Heart left ventricle (tissue), 16 donors: Measurements from ENCODE around the gene FAM83G. TPM values are rescaled to one million over a fixed set of nuclear protein-coding genes. Genes with fewer than 3 reads are reported as not detected.

Experiments
- ATAC-seq, 4 donors: fragments of 200-7000 bp; cut with Tn5 transposase; one replicate each; pipeline ENCODE4 v1.9.1; 2020 to 2022; ENCODE audit warnings: moderate library complexity in 4 of 4, mild to moderate bottlenecking in 3 of 4, moderate number of reproducible peaks in 1 of 4
- DNase-seq, 5 donors: peaks; one replicate each; pipeline ENCODE4 v3.0.0-alpha.2; 2020
- H3K27ac ChIP-seq, 12 donors: fragments of 200-600 bp; sonication (generic) in 4 of 12; one replicate each; pipeline versions ENCODE4 v1.5.0 to v1.8.0; 2016 to 2022; ENCODE audit warnings: mild to moderate bottlenecking in 2 of 12
- H3K27me3 ChIP-seq, 9 donors: fragments of 200-600 bp; sonication (generic) in 2 of 9; one replicate each; pipeline versions ENCODE4 v1.5.1 to v1.8.0; 2016 to 2022; ENCODE audit warnings: mild to moderate bottlenecking in 3 of 9
- H3K36me3 ChIP-seq, 9 donors: fragments of 200-600 bp; sonication (generic) in 2 of 9; one replicate each; pipeline versions ENCODE4 v1.5.0 to v1.8.0; 2018 to 2022; ENCODE audit warnings: mild to moderate bottlenecking in 2 of 9
- H3K4me1 ChIP-seq, 12 donors: fragments of 200-600 bp; sonication (generic) in 4 of 12; one replicate each; pipeline versions ENCODE4 v1.5.0 to v1.8.0; 2016 to 2022; ENCODE audit warnings: mild to moderate bottlenecking in 3 of 12
- H3K4me3 ChIP-seq, 12 donors: fragments of 200-600 bp; sonication (generic) in 4 of 12; one replicate each; pipeline versions ENCODE4 v1.5.0 to v1.8.0; 2017 to 2022; ENCODE audit warnings: mild to moderate bottlenecking in 9 of 12, moderate library complexity in 4 of 12
- H3K9me3 ChIP-seq, 12 donors: fragments of 200-600 bp; sonication (generic) in 4 of 12; one replicate each; pipeline versions ENCODE4 v1.5.0 to v1.8.0; 2016 to 2022; ENCODE audit warnings: mild to moderate bottlenecking in 1 of 12
- CTCF ChIP-seq, 12 donors: fragments of 200-600 bp; sonication (generic) in 4 of 12; IDR thresholded peaks; one replicate each; pipeline versions ENCODE4 v1.5.0 to v1.8.0; 2018 to 2022; ENCODE audit warnings: antibody characterized with exemption in 12 of 12, mild to moderate bottlenecking in 5 of 12
- POLR2A ChIP-seq, 2 donors: fragments of 450-650 bp; IDR thresholded peaks; one replicate each; pipeline ENCODE4 v1.6.1; 2017; ENCODE audit warnings: antibody characterized with exemption in 2 of 2, mild to moderate bottlenecking in 2 of 2, moderate library complexity in 2 of 2
- WGBS, 4 donors: extraction: QIAGEN DNeasy Blood & Tissue Kit in 2 of 4; methylation state at CpG; one replicate each; pipeline versions ENCODE4 v1.1.5 to v1.1.7; 2013 to 2018; 5-methylcytosine and 5-hydroxymethylcytosine counted together
- intact Hi-C, 10 donors: fragments of 100-400 bp; cut with DNase I; formaldehyde crosslinking; loops; one replicate each; pipeline versions ENCODE4 v1.11.1 to v1.14.2; 2022
- polyA plus RNA-seq, 2 donors: library from polyadenylated mRNA; stranded (reverse); fragments of 200-250 nt; gene quantifications; one replicate each; pipeline ENCODE4 v1.2.3, GENCODE V29; 2013
- total RNA-seq, 9 donors: library from RNA; depleted of rRNA in 2 of 9; stranded (reverse); fragments of >200 nt in 2 of 9; fragmentation: NEBNext Ultra II Directional in 3 of 9; extraction: Animal tissue kit (Norgen Biotek cat#: 25700) in 3 of 9; gene quantifications; one replicate each; pipeline versions ENCODE4 v1.1.0 to v1.2.4, GENCODE V29; 2016 to 2023
- donor health status: ischemic (EF 13 %, LVEDD 7.1; RV severe dilation, severe dysfunction).
- donor health status: healthy with polysubstance abuse.
- donor health status: DM: no; HTN: yes; CAD: no.
- donor health status: DM: no; HTN: no; CAD: no.
- donor health status: ischemic (EF 25% LVEDD 6.9; RV normal size, moderate dysfunction).
- donor health status: ischemic (EF 25% LVEDD 5.7; RV mildly dilated, moderate dysfunction).
- donor health status: healthy.
- donor health status: DM: yes; HTN: yes; CAD: no.
- donor health status: ischemic (EF 35%, LVEDD 5.7; RV mildly dilated, moderate dysfunction).
- donor health status: nonischemic (EF 11% LVEDD 7.7; RV severe dilation, severe dysfunction).
- donor health status: DM: yes; HTN: yes; CAD: no.
- donor health status: PGD.
- donor health status: ischemic (EF 29% LVEDD 5.4; RV normal size, mild dysfunction).
- donor health status: nonischemic (EF 23%, LVEDD 6.1; RV moderate dilation, normal function).

The FAM83G gene
- total and polyA plus RNA-seq, 11 donors: 1.2 to 12.8 (median 1.8) TPM

GRCh38 chr17:18987230-18987610, 17.3 kb downstream of the FAM83G start:
- no peak for TF ChIP-seq POLR2A (IDR thresholded peaks at IDR 0.05)
- TF ChIP-seq CTCF (IDR thresholded peaks at IDR 0.05): no peak
- DNase-seq (no peak), ATAC-seq (no peak)
- Histone ChIP-seq H3K4me1 (peaks cover 0 to under 1% (median 0%) of the 10 kb centered on the region in 12 donors), H3K36me3 (no peaks in the 10 kb centered on the region), H3K27ac (no peak overlapping the region), H3K9me3 (no peaks in the 10 kb centered on the region), H3K27me3 (no peaks in the 10 kb centered on the region), H3K4me3 (no peak overlapping the region)
- 82 to 92% (median 85%) methylated on average over 9 of the region's 9 CpGs for WGBS, 4 donors
- intact Hi-C loops: no loop called here

- TF ChIP-seq CTCF (IDR thresholded peaks at IDR 0.05): no peak
- Histone ChIP-seq H3K4me1 (no peaks in the 10 kb centered on the region), H3K27ac (no peak overlapping the region), H3K9me3 (no peaks in the 10 kb centered on the region), H3K36me3 (no peaks in the 10 kb centered on the region), H3K4me3 (no peak overlapping the region), H3K27me3 (no peaks in the 10 kb centered on the region)
- intact Hi-C loops: no loop called here
- DNase-seq (no peak), ATAC-seq (no peak)
- 86 to 92% (median 89%) methylated on average over 17 to 21 of the region's 21 CpGs for WGBS, 4 donors
Measured at GRCh38 chr17:18986541-18987229, 17.9 kb downstream of the FAM83G start.

- WGBS, 4 donors: 79 to 93% (median 87%) methylated on average over 8 to 9 of the region's 9 CpGs
- peak in 1 of 4 donors; percentile 21 for ATAC-seq
- Histone ChIP-seq H3K4me3 (no peak overlapping the region), H3K27ac (no peak overlapping the region), H3K4me1 (no peaks in the 10 kb centered on the region), H3K9me3 (no peaks in the 10 kb centered on the region), H3K27me3 (no peaks in the 10 kb centered on the region), H3K36me3 (no peaks in the 10 kb centered on the region)
- intact Hi-C loops: no loop called here
- DNase-seq: no peak
- TF ChIP-seq POLR2A (IDR thresholded peaks at IDR 0.05): no peak
- no peak for TF ChIP-seq CTCF (IDR thresholded peaks at IDR 0.05)
Measured at GRCh38 chr17:18985475-18985874, 19.1 kb downstream of the FAM83G start.

GRCh38 chr17:18984273-18985114, 20.1 kb downstream of the FAM83G start:
- intact Hi-C loops: no loop called here
- ATAC-seq (no peak), DNase-seq (no peak)
- Histone ChIP-seq H3K27ac (no peak overlapping the region), H3K9me3 (no peaks in the 10 kb centered on the region), H3K4me1 (no peaks in the 10 kb centered on the region), H3K27me3 (no peaks in the 10 kb centered on the region), H3K4me3 (no peak overlapping the region), H3K36me3 (no peaks in the 10 kb centered on the region)
- 89 to 92% (median 91%) methylated on average over 18 to 21 of the region's 21 CpGs for WGBS, 4 donors
- TF ChIP-seq POLR2A (IDR thresholded peaks at IDR 0.05): no peak
- TF ChIP-seq CTCF (IDR thresholded peaks at IDR 0.05): no peak
